Stromal cell of bone marrow (primary cell): Measurements from ENCODE around the gene PSEN2.

Experiments used
- DNase-seq: peaks from one replicate; pipeline ENCODE4 v3.0.0-alpha.2; 2012; ENCODE audit warnings: low read depth

Gene PSEN2

DNA sequence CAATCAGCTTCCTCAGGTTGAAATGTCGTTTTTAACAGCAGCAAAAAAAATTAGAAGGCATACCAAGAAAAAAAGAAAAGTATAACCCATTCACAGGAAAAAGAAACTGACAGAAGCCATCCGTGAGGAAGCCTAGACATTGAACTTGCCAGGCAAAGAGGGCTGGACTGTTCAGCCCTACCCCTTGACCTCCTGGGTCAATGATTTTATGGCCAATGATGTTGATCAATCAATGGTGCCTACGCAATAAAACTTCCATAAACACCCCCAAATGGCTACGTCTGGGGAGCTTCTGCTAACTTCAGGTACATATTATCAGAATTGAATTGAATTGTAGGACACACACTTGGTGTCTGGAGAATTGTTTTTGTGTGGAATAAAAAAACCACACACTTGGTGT is 4.8 kb upstream of the PSEN2 start:
- no peak for DNase-seq

DNA sequence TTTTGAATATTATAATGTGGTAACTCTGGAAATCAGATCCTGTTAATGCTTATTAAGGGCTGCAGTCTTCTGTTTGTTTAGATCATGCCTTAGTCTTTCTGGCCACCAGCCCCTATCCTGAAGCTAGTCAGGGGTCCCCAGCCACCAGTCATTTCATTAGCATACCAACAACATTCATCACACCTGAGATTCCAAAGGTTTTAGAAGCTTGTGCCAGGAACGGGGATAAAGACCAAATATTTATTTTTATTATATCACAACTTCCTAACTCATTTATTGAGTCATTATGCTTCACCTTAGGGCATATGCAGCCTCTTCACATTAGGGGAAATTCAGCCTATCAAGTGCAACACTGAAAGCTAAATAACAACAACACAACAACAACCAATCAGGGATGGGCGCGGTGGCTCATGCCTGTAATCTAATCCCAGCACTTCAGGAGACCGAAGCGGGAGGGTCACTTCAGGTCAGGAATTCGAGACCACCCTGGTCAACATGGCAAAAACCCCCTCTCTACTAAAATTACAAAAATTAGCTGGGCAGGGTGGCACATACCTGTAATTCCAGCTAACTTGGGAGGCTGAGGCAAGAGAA is 2.9 kb upstream of the PSEN2 start:
- DNase-seq, result no peak

DNA sequence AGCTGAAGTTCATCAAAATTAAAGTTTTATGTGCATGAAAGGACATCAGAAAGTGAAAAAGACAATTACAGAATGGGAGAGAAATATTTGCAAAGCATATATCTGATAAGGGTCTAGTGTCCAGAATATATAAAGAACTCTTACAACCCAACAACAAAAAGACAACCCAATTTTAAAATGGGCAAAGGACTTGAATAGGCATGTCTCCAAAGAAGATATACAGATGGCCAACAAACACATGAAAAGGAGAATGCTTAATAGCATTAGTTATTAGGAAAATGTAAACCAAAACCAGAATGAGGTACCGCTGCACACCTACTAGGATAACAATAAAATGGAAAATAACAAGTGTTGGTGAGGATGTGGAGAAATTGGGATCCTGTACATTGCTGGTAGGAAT is 1.7 kb upstream of the PSEN2 start:
- no peak for DNase-seq

DNA sequence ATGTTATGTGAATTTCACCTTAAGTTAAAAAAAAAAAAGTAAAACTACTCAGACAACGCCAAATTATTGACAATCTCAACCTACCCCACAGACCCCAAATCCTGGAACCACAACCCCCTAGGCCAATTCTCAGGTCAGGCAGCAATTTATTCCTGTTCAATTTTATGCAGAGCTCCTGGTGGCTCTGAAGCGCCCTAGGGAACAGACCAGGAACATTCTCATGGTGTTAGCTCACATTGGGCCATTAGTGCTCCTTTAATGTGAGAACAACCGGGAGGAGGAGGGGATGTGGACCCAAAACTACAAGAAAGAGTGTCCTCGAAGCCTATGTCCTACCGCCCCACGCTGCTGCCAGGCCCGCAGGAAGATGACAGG is 403 bp upstream of the PSEN2 start:
- DNase-seq, result no peak

DNA sequence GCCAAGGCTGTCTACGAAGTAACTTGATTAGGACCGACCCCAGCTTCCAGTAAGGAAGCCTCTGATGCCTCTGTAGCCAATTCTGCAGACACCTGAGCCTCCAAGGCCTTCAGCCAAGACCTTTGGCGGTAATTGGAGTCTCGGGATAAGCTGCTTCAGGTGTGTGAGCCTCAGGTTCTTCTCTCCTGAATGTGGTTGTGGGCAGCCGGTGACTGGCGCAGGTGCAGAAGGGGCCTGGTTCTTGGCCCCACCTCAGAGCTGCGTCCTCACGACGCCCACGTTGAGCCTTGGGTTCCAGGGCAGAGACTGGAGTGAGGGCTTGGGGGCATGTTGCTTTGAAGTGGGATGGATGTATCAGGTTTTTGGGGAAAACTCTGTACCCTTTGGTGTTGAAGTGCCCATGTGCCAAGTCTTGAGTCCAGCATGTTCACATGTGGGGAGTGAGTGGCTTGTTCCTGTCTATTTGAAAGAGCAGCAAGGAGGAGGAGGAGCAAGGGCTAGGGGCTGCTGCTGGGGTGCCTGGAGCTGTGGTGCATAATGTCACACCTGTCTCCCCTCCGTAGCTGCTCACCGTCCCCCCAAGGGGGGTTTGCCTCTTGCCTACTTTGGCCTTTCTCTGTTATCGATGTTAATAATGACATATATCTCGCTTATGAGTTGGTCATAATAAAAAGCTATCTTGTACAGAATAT is 1.4 kb downstream of the PSEN2 start:
- DNase-seq, result no peak

DNA sequence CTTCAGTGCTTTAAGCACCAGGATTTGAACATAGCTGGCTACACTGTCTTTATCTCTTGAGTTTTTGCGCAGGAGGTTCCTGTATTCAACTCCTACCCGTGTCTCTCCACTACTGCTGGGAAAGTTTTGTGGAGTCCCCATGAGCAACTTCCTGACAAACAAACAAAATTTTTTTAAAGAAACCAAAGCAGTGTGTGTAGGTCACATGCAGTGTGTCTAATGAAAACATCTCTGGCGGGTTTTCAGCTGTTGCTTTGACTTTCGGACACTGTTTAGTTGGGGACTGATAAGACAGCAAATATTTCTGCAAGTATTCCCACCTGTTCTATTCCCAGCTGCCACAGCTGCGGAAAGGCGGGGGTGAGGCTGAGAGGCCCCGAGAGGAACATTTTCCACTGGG is 2.0 kb downstream of the PSEN2 start:
- no peak for DNase-seq

DNA sequence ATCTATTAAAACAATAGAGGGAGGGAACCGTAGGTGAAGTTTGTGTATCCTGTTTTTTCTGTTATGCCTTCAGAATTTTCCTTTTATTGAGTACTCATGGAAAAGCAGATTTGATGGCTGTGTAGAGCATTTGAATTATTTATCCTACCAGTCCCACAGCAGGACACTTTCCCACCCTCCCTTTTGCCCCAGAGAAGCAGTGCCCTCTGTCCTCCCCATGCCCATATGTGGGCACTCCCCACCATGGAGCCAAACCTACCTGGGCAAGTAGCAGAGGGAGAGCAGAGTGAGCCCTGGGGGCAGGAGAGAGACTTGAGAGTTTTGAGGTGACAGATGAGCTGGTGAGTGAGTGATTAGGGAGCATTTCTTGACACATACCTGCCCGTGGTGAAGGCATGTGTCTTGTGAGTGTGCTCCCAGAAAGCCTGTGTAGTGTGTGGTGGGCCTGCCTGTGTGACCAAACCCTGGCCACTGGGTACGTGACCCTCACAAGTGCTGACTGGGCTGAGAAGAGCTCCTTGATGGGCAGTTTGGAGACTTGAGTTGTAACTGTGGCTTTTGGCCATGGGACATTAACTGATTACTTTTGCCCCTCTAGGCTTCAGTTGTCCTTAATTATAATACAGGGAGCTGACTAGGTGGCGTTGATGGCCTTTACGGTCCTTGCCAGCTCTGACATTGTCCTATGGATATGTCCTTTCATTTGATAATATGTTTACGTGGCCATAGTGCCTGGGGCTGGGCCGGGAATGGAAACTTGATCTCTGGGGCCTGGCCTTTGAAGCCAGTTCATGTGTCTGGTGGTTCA is 3.6 kb downstream of the PSEN2 start:
- DNase-seq, result no peak

DNA sequence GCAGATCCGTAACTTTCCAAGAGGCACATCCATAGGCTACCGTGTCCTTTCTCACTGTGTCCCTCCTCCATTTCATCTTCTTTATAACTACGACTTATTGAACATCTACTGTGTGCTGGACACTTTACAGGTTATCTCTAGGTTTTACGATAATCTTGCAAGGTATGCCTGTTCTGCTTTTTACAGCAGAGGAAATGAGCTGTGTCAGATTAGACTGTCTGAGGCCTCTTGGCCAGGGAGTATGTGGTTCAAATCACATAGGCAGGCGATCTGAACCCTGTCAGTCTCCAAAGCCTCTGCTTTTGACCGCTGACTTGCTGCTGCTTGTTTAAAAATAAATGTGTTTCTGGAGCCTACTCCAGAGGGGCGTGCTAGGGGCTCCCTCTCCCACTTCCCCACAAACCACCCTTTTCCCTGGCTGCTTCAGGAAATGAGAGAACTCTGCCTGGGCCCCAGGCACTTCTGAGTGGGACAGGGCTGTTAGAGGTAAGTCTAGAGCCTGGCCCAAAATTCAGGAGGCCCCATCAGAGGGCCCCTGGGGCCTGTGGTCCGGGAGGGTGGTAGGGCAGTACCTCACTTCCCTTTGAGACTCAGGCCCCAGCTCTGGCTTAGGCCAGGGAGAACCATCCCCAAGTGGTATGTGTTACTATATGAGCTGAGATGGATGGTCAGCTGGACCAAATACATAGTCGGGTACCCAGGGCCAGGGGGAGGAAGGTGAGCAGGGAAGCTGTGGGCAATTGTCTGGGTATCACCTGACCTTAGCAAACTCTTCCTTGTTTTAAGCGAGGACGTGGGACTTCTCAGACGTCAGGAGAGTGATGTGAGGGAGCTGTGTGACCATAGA is 4.4 kb downstream of the PSEN2 start:
- DNase-seq, result no peak

DNA sequence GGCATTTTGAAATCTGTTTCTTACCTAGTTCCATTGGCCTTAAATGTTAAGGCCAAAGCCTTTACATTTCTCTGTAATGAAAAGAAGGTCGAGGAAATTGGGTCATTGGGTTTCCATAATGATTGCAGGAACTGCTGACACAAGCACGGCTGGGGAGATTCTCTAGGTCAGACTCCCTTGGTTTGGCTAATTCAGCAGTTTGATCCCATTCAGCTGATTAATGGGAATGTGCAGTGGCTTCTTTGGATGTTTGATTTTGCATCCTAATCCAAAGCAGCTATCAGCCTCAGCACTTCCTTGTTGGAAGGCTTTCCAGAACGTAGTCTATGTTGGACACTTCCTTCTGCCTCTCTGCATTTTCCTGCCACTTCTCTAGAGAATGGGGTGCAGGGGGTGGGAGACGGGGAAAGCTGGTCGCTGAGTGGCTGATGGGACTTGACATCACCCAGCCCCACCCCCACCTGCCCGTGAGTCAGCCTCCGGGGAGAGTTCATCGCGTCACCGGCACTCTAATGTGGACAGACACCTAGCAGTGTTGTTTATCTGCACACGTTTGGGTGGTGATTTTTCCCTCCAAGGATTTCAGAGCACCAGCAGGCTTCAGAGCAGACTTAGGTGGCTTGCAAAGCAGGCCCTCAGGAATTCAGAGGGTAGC is 5.4 kb downstream of the PSEN2 start:
- DNase-seq, result no peak

DNA sequence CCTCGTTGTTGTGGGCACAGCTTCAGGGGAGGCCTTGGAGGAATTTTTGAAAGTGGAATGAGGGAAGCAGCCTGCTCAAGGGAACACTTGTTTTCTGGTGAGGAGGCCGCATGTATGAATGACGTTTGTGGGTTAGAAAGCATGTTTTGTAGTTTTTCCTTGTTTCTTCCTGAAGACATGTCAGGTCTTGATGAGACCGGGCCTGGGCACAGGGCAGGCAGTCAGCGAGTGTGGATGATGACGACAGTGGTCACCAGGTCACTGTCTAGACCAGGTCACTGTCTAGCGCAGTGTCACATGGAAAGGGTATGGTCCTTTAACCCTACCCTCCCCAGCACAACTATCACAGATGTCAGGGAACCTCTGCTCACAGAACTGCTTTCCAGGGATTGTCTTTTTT is 7.3 kb downstream of the PSEN2 start:
- DNase-seq, result no peak

DNA sequence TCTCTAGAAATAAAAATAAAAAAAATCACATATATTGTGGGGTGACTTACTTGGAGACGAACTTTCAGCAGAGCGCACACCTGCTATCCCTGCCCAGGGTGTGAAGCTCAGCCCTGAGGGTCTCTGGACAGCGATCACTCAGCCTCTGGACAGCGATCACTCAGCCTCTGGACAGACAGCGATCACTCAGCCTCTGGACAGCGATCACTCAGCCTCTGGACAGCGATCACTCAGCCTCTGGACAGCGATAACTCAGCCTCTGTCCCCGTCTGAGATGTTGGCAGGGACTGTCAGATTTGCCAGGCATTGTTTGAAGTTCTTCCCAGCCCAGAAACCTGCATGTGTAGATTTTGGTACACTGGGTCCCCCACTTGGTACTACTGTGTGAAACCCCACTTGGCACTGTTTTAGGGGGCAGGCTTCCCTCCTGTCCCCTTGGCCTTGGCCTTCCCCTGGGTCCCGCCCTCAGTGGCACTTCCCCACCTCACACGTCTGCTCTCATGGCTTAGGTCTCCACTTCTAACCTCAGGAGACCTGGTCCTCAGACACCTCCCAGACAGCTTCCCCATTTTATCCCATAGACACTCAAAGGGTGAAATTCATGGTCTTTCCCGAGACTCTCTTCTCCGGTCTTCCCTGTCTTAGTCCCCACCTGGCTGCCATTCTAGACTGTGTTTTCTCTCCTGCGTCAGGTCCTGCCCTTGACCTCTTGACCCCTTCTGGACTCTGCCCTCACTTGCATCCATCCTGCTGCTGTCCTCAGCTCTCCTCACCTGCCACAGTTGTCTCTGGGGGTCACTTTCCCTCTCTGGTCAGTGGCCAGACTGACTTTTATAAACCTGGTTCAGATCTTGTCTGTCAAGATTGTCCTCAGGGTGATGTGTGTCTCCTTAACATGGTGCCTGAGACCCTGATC is 10.2 kb downstream of the PSEN2 start:
- DNase-seq, result no peak

DNA sequence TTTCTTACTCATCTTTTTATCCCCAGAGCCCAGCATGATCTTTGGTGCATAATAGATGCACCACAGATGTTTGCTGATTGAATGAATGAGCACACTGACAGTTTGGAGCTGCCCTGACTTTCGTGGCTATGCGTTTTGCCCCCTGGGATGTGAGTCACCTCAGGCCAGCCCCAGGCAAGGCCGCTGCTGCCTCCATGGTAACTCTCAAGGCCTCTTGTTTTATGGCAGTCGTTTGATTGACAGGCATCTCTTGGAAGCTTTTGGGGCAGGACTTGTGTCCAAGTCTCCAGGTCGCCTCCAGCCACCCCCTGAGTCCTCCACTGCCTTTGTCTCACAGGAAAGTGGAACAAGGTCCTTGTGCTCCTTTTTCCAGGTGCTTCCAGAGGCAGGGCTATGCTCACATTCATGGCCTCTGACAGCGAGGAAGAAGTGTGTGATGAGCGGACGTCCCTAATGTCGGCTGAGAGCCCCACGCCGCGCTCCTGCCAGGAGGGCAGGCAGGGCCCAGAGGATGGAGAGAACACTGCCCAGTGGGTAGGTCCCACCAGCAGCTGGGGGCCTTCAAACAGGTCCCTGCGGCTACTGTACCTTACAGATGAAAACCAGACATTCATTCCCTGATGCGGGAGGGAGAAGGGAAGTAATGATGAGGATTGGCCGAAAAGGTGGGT is 11.2 kb downstream of the PSEN2 start:
- DNase-seq, result no peak

DNA sequence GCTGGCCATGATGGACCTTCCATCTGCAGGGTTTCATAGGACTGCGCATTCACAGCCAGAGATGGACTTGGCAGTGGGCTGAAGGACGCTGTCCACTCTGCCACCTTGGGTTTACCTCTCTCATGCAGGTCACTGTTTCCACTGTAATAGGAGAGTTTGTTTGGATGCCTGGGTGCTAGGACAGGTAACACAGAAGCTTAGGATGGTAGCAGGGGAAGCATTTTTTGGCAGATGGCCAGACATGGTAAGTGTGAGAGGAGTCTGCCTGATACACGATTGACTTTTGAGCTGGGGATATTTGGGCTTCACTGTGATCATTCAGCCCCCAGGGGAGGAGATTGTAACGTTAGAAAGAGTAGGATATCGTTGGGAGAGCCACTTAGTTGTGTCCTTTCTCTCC is 11.8 kb downstream of the PSEN2 start:
- DNase-seq, result no peak

DNA sequence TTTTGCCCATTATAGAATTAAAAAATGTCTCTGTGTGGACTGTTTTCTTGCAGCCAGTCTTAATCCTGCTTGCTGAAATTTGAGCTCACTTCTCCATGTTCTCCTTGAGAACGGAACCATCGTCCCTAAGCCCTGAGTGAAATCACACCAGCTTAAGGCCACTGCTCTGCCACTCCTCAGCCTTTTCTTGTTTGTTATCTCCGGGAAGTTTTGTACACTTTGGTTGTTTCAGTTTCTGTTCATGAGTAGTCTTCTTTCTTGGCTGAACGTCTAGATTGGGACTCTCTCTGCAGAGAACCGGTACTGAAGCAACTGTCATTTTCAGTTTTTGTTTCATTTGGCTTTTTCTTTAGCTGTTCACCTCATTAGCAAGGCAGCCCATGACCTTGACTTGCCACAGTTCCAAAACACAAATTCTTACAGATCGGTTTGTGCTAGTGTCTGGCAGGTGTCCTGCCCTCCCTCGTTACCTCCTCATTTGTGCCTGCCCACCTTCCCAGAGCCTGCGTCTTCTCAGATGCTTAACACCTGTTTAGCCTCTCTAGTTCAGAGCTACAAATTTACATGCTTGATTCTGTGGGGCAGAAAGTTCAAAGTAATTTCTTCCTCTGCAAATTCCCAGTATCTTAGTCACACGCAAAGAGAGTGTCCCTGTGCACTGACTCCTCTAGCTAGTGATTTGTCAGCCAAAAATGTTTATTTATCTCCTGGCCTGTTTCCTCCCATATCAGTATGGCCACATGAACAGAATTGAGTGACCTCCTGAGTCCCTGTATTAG is 12.4 kb downstream of the PSEN2 start:
- no peak for DNase-seq

DNA sequence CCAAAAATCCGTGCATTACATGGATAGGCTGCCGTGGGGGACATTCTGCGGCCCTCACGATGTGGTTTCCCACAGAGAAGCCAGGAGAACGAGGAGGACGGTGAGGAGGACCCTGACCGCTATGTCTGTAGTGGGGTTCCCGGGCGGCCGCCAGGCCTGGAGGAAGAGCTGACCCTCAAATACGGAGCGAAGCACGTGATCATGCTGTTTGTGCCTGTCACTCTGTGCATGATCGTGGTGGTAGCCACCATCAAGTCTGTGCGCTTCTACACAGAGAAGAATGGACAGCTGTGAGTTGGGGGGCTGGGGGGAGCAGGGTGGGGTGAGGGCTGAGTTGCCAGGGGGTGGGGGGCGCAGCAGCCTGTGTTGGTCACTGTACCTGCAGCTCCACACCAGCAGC is 13.2 kb downstream of the PSEN2 start:
- no peak for DNase-seq

DNA sequence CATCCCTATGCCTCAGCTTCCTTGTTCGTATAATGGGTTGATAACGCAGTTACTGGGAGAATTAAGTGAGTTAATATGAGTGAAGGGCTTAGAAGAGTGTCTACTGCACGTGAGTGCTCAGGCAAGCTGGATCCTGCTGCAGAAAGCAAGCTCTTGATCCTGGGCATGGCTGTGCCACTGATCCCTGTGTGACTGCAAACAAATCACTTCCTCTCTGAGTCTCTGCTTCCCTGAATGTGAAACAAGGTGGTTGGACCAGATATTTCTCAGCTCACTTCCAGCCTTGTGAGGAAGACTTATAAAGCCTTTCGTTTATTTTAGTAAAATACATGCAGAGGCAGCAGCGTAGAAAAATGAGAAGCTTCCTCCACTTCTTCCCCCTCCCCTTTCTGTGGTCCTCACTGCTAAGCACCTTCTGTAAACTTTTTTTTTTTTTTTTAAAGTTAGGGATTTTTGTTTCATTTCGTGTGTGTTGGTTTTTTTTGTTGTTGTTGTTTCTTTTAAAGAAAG is 13.8 kb downstream of the PSEN2 start:
- DNase-seq, result no peak

DNA sequence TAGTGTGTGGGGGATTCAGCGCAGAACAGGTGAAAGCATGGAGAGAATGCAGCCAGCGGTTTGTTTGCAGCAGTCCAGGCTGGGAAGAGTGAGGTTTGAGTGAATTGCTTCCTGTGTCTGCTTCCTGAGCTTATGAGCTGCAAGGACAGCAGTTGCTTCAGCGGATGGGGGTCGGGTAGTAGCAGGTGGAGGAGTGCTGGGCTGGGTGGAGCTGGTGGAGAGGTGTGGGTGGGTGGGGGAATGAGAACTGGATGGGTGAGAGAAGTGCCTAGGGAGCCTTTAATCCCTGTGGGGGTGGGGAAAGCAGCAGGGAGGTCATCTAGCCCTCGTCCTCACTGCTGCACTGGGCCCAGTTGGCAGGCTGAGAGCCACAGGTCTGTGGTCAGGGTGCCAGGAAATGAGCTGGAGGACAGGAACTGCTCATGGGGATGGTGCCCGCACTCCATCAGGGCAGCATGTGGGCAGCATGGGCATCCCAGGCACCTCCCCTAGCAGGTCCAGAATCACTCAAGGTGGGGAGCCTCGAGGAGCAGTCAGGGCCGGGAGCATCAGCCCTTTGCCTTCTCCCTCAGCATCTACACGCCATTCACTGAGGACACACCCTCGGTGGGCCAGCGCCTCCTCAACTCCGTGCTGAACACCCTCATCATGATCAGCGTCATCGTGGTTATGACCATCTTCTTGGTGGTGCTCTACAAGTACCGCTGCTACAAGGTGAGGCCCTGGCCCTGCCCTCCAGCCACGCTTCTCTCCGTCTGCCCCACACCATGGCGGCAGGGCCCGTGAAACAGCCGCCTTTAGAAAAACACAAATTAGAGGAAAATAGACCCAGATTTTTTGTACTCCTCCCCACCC is 14.8 kb downstream of the PSEN2 start:
- DNase-seq, result no peak

DNA sequence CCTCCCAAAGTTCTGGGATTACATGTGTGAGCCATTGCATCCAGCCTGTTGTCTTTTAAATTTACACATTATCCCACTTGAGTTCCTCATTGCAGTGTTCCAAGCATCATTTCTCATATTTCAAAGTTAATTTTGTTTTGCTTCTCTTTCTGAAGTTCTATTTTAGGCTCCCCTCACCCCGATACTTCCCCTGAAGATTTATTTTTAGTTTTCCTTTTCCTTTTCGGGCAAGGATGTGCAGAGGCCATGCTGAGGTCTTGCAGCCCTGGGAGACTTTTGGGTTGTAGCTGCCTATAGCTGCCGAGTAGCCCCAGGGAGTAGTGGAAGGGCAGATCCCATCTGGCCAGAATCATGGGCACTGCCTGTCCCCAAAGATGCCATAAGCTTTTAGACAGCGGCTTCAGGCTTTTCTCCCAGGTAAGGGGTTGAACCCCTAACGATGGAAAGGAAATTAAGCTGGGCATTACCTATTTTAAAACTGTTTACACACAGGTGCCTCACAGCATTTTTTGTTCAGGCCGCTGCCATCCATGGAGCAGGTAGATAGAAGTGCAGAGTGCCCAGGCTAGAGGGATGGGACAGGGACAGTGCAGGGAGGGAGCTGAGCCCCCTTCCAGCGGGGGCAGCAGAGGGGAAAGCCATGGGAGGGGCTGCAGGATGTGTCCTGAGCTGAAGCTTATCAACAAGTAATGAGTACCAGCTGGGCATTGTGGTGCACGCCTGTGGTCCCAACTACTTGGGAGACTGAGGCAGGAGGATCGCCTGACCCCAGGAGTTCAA is 15.9 kb downstream of the PSEN2 start:
- no peak for DNase-seq
